Measurements from ENCODE around the gene CCDC88B. TPM values are rescaled to one million over a fixed set of nuclear protein-coding genes. Genes with fewer than 3 reads are reported as not detected.

CCDC88B gene
- total and polyA plus RNA-seq, 2 donors (not counting 1 experiment from before 2014, with no cell fraction given), result 0.56 to 3.1 TPM

- Histone ChIP-seq H4K20me1 (ENCODE audit: control insufficient read depth, extremely low read depth, insufficient read depth, low read length) (no peaks in the 10 kb centered on the region), H3K27me3 (ENCODE audit: control insufficient read depth, insufficient read depth, low read length) (no peaks in the 10 kb centered on the region), H3K9me3 (ENCODE audit: control insufficient read depth, insufficient read depth, low read depth, low read length) (no peaks in the 10 kb centered on the region), H3K9ac (ENCODE audit: insufficient read depth, low read length) (no peak overlapping the region), H3K27ac (ENCODE audit: insufficient read depth, low read length) (no peak overlapping the region), H3K79me2 (ENCODE audit: control insufficient read depth, insufficient read depth, low read length) (no peaks in the 10 kb centered on the region), H3K4me2 (ENCODE audit: extremely low read depth, insufficient read depth, low read length) (no peak overlapping the region), H3K36me3 (ENCODE audit: control insufficient read depth, insufficient read depth, low read length) (no peaks in the 10 kb centered on the region), H2AFZ (ENCODE audit: low read length) (no peak overlapping the region), H3K4me3 (replicated peaks in 1 of 4; ENCODE audit: control extremely low read depth in 1 of 4, insufficient read depth in 1 of 4, low read depth in 3 of 4, low read length in 4 of 4) (no peak overlapping the region), H3K4me1 (ENCODE audit: control insufficient read depth, extremely low read depth, insufficient read depth, low read length) (peaks cover 14% of the 10 kb centered on the region)
- TF ChIP-seq EZH2 (IDR thresholded peaks at IDR 0.05; ENCODE audit: low read length, missing control alignments), result peak; percentile 39
- TF ChIP-seq, protein P1, sequence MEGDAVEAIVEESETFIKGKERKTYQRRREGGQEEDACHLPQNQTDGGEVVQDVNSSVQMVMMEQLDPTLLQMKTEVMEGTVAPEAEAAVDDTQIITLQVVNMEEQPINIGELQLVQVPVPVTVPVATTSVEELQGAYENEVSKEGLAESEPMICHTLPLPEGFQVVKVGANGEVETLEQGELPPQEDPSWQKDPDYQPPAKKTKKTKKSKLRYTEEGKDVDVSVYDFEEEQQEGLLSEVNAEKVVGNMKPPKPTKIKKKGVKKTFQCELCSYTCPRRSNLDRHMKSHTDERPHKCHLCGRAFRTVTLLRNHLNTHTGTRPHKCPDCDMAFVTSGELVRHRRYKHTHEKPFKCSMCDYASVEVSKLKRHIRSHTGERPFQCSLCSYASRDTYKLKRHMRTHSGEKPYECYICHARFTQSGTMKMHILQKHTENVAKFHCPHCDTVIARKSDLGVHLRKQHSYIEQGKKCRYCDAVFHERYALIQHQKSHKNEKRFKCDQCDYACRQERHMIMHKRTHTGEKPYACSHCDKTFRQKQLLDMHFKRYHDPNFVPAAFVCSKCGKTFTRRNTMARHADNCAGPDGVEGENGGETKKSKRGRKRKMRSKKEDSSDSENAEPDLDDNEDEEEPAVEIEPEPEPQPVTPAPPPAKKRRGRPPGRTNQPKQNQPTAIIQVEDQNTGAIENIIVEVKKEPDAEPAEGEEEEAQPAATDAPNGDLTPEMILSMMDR (conservative IDR thresholded peaks at IDR 0.05 in 1 of 2, IDR thresholded peaks at IDR 0.05 in 1 of 2; ENCODE audit: low read depth in 1 of 2, low read length in 2 of 2), result no peak
- no peak for DNase-seq (ENCODE audit: low read depth in 2 of 2)
Observed at GRCh38 chr11:64330888-64331287, 9.1 kb upstream of the CCDC88B start.

DNA sequence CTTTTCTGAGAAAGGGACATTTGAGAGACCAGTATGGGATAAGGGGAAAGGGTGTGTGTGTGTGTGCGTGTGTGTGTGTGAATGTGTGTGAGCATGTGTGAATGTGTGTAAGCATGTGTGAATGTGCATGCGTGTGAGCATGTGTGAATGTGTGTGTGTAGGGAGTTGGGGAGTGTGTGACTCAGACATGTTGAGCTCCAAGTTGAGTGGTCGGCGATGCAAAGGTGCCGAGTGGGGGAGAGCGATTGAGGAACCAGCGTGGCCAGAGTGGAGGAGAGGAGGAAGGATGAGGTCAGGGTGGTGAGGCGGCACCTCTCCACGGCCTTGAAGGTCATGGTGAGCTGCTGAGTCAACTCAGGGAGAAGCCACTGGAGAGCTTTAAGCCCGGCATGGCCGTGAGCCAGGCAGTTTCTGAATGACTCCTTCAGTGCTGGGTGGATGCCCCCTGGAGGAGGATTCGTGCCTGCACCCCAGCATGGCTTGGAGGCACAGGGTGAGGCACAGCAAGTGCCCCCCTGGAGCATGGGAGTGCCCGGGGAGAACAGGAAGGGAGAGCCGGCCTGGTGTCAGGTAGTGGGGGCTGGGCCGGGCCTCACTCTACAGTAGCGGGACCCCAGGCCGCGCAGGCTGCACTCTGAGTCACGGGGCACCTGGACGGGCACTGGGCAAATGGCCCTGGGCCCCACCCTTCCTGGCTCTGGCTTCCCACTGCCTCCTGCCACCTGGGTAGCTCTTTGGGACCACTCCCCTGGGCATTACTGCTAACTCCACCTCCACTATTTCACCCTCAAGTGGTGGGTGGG is 8.2 kb upstream of the CCDC88B start:
- H3K9ac ChIP-seq (ENCODE audit: insufficient read depth, low read length), result no peak overlapping the region
- TF ChIP-seq EZH2 (IDR thresholded peaks at IDR 0.05; ENCODE audit: low read length, missing control alignments), result no peak
- TF ChIP-seq, protein P1 (conservative IDR thresholded peaks at IDR 0.05 in 1 of 2, IDR thresholded peaks at IDR 0.05 in 1 of 2; ENCODE audit: low read depth in 1 of 2, low read length in 2 of 2), result peak; percentile 57 to 75
- peak; percentile 83 to 86 for DNase-seq (ENCODE audit: low read depth in 2 of 2)
- H3K4me1 ChIP-seq (ENCODE audit: control insufficient read depth, extremely low read depth, insufficient read depth, low read length), result peaks cover 14% of the 10 kb centered on the region
- H3K36me3 ChIP-seq (ENCODE audit: control insufficient read depth, insufficient read depth, low read length), result no peaks in the 10 kb centered on the region
- no peak overlapping the region for H2AFZ ChIP-seq (ENCODE audit: low read length)
- H4K20me1 ChIP-seq (ENCODE audit: control insufficient read depth, extremely low read depth, insufficient read depth, low read length), result no peaks in the 10 kb centered on the region
- no peaks in the 10 kb centered on the region for H3K9me3 ChIP-seq (ENCODE audit: control insufficient read depth, insufficient read depth, low read depth, low read length)
- H3K4me2 ChIP-seq (ENCODE audit: extremely low read depth, insufficient read depth, low read length), result peak overlapping the region; percentile 67
- H3K27me3 ChIP-seq (ENCODE audit: control insufficient read depth, insufficient read depth, low read length), result no peaks in the 10 kb centered on the region
- H3K27ac ChIP-seq (ENCODE audit: insufficient read depth, low read length), result no peak overlapping the region
- no peaks in the 10 kb centered on the region for H3K79me2 ChIP-seq (ENCODE audit: control insufficient read depth, insufficient read depth, low read length)
- H3K4me3 ChIP-seq (replicated peaks in 1 of 4; ENCODE audit: control extremely low read depth in 1 of 4, insufficient read depth in 1 of 4, low read depth in 3 of 4, low read length in 4 of 4), result no peak overlapping the region

DNA sequence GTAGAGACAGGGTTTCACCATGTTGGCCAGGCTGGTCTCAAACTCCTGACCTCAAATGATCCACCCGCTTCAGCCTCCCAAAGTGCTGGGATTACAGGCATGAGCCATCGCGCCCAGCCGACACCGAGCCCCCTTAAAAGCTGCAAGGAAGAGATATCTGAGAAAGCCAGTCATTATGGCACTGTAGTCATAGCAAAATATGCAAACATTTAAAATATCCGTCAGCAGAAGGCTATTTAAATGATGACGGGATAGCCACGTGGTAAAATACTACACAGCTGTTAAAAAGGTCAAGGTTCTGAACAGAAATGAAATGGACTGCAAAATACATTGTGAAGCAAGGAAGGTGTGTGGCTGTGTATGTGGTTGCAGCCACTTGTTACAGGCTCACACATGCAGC is 6.4 kb upstream of the CCDC88B start:
- DNase-seq (ENCODE audit: low read depth in 2 of 2), result no peak

More for the DNA sequence above, 6.4 kb upstream of the CCDC88B start:
- H3K9ac ChIP-seq (ENCODE audit: insufficient read depth, low read length), result no peak overlapping the region
- no peaks in the 10 kb centered on the region for H4K20me1 ChIP-seq (ENCODE audit: control insufficient read depth, extremely low read depth, insufficient read depth, low read length)
- H3K79me2 ChIP-seq (ENCODE audit: control insufficient read depth, insufficient read depth, low read length), result no peaks in the 10 kb centered on the region
- no peak overlapping the region for H3K4me2 ChIP-seq (ENCODE audit: extremely low read depth, insufficient read depth, low read length)
- TF ChIP-seq, protein P1 (conservative IDR thresholded peaks at IDR 0.05 in 1 of 2, IDR thresholded peaks at IDR 0.05 in 1 of 2; ENCODE audit: low read depth in 1 of 2, low read length in 2 of 2), result no peak
- no peak for TF ChIP-seq EZH2 (IDR thresholded peaks at IDR 0.05; ENCODE audit: low read length, missing control alignments)
- peaks cover 14% of the 10 kb centered on the region for H3K4me1 ChIP-seq (ENCODE audit: control insufficient read depth, extremely low read depth, insufficient read depth, low read length)
- no peak overlapping the region for H2AFZ ChIP-seq (ENCODE audit: low read length)
- no peak overlapping the region for H3K27ac ChIP-seq (ENCODE audit: insufficient read depth, low read length)
- no peaks in the 10 kb centered on the region for H3K36me3 ChIP-seq (ENCODE audit: control insufficient read depth, insufficient read depth, low read length)
- no peak overlapping the region for H3K4me3 ChIP-seq (replicated peaks in 1 of 4; ENCODE audit: control extremely low read depth in 1 of 4, insufficient read depth in 1 of 4, low read depth in 3 of 4, low read length in 4 of 4)
- H3K9me3 ChIP-seq (ENCODE audit: control insufficient read depth, insufficient read depth, low read depth, low read length), result no peaks in the 10 kb centered on the region
- H3K27me3 ChIP-seq (ENCODE audit: control insufficient read depth, insufficient read depth, low read length), result no peaks in the 10 kb centered on the region

All from fibroblast of lung (primary cell).